Stomach (tissue), 9 donors: ENCODE results near the gene BMP6. TPM values are rescaled to one million over a fixed set of nuclear protein-coding genes. Genes with fewer than 3 reads are reported as not detected.
"Not testable (repeated sequence)": the region's sequence is repeated elsewhere in the genome, so short reads cannot be mapped to it uniquely, and the experiment has no call there.

ENCODE experiments used
- DNase-seq, 2 donors: peaks; one replicate each; pipeline versions ENCODE4 v3.0.0 to v3.0.0-alpha.2; 2013 to 2019
- H3K27ac ChIP-seq, 5 donors: fragments of 200-600 bp in 4 of 5; sonication (generic) in 4 of 5; one replicate each; pipeline ENCODE4 v1.5.1; 2013 to 2019; ENCODE audit warnings: mild to moderate bottlenecking in 1 of 5, moderate library complexity in 1 of 5
- H3K27me3 ChIP-seq, 3 donors: fragments of 200-600 bp; sonication (generic); one replicate each; pipeline ENCODE4 v1.5.1; 2017 to 2019; ENCODE audit warnings: mixed run types in 1 of 3
- H3K36me3 ChIP-seq, 4 donors: fragments of 200-600 bp; sonication (generic); 1 replicate in 3 of 4; 2 replicates in 1 of 4; pipeline ENCODE4 v1.5.1; 2016 to 2019
- H3K4me1 ChIP-seq, 4 donors: fragments of 200-600 bp; sonication (generic); one replicate each; pipeline ENCODE4 v1.5.1; 2016 to 2019
- H3K4me3 ChIP-seq, 4 donors: fragments of 200-600 bp; sonication (generic) in 3 of 4; one replicate each; pipeline ENCODE4 v1.5.1; 2016 to 2019; ENCODE audit warnings: mild to moderate bottlenecking in 1 of 4
- H3K9me3 ChIP-seq, 4 donors: fragments of 200-600 bp; sonication (generic); one replicate each; pipeline ENCODE4 v1.5.1; 2016 to 2019
- CTCF ChIP-seq, 7 experiments: fragments of 450-650 bp in 4 of 7; fragments of 200-600 bp in 3 of 7; sonication (generic) in 3 of 7; IDR thresholded peaks; one replicate each; pipeline ENCODE4 v1.5.1; 2016 to 2019; ENCODE audit warnings: antibody characterized with exemption in 7 of 7, control low read depth in 2 of 7, mild to moderate bottlenecking in 1 of 7
- EP300 ChIP-seq: sonication (generic); formaldehyde crosslinking; IDR thresholded peaks from one replicate; pipeline ENCODE4 v1.6.1; 2017; ENCODE audit warnings: antibody characterized with exemption
- POLR2A ChIP-seq, 4 donors: fragments of 450-650 bp; IDR thresholded peaks; one replicate each; pipeline ENCODE4 v1.6.1; 2016; ENCODE audit warnings: antibody characterized with exemption in 4 of 4, control low read depth in 2 of 4, mild to moderate bottlenecking in 1 of 4, moderate library complexity in 1 of 4
- POLR2AphosphoS5 ChIP-seq, 3 donors: sonication (generic); formaldehyde crosslinking; IDR thresholded peaks; one replicate each; pipeline ENCODE4 v1.6.1; 2016; ENCODE audit warnings: antibody characterized with exemption in 3 of 3
- WGBS, 5 donors: extraction: QIAGEN DNeasy Blood & Tissue Kit in 3 of 5; methylation state at CpG; one replicate each; pipeline versions ENCODE4 v1.1.5 to v1.1.7; 2013 to 2018; 5-methylcytosine and 5-hydroxymethylcytosine counted together
- intact Hi-C: fragments of 100-400 bp; cut with DNase I; formaldehyde crosslinking; loops from one replicate; pipeline ENCODE4 v1.15.1; 2023; ENCODE audit warnings: low total_unique reads
- polyA plus RNA-seq, 3 donors: library from polyadenylated mRNA; stranded (reverse); fragments of 200-250 nt; gene quantifications; one replicate each; pipeline ENCODE4 v1.2.3, GENCODE V29; 2013
- total RNA-seq, 5 donors: library from RNA; depleted of rRNA; stranded (reverse); fragments of >200 nt; gene quantifications; one replicate each; pipeline versions ENCODE4 v1.1.0 to v1.2.3, GENCODE V29; 2014 to 2016
- donor health status: healthy with polysubstance abuse.
- donor health status: Bipolar disorder and iron deficiency.
- donor health status: healthy.

Gene BMP6
- total and polyA plus RNA-seq, 8 donors = 0.50 to 15.8 (median 2.7) TPM; not detected in 1

- Histone ChIP-seq H3K36me3 (peaks cover 81 to 100% (median 100%) of the 10 kb centered on the region in 4 donors), H3K4me3 (no peak overlapping the region), H3K4me1 (no peaks in the 10 kb centered on the region), H3K27me3 (no peaks in the 10 kb centered on the region), H3K27ac (no peak overlapping the region), H3K9me3 (no peaks in the 10 kb centered on the region)
- no peak for DNase-seq
- 94 to 97% (median 96%) methylated on average over 20 to 21 of the region's 21 CpGs for WGBS, 5 donors
- intact Hi-C loops = no loop called here
- TF ChIP-seq CTCF (IDR thresholded peaks at IDR 0.05) (no peak), POLR2A (IDR thresholded peaks at IDR 0.05) (no peak), POLR2AphosphoS5 (IDR thresholded peaks at IDR 0.05) (no peak)
These were observed 161.5 kb downstream of the BMP6 start for GRCh38 chr6:7887278-7887991.

GRCh38 chr6:7888587-7889357, 162.9 kb downstream of the BMP6 start:
- H3K9me3 ChIP-seq = no peaks in the 10 kb centered on the region
- no peaks in the 10 kb centered on the region for H3K4me1 ChIP-seq
- H3K27ac ChIP-seq = no peak overlapping the region
- H3K4me3 ChIP-seq = no peak overlapping the region
- no peak for DNase-seq
- 86 to 92% (median 91%) methylated on average over 17 to 25 of the region's 25 CpGs for WGBS, 5 donors
- no peaks in the 10 kb centered on the region for H3K27me3 ChIP-seq
- peaks cover 79 to 100% (median 100%) of the 10 kb centered on the region in 4 donors for H3K36me3 ChIP-seq
- TF ChIP-seq CTCF (IDR thresholded peaks at IDR 0.05) (no peak), EP300 (no peak), POLR2A (IDR thresholded peaks at IDR 0.05) (no peak), POLR2AphosphoS5 (IDR thresholded peaks at IDR 0.05) (no peak)
- intact Hi-C loops = no loop called here

- no peak overlapping the region for H3K27ac ChIP-seq
- no peaks in the 10 kb centered on the region for H3K4me1 ChIP-seq
- intact Hi-C loops = no loop called here
- no peak overlapping the region for H3K4me3 ChIP-seq
- DNase-seq = no peak
- no peaks in the 10 kb centered on the region for H3K9me3 ChIP-seq
- H3K27me3 ChIP-seq = no peaks in the 10 kb centered on the region
- 74 to 86% (median 79%) methylated on average over 15 of the region's 15 CpGs for WGBS, 5 donors
- TF ChIP-seq CTCF (IDR thresholded peaks at IDR 0.05) (no peak), POLR2A (IDR thresholded peaks at IDR 0.05) (no peak), EP300 (no peak), POLR2AphosphoS5 (IDR thresholded peaks at IDR 0.05) (no peak)
- peaks cover 82 to 100% (median 100%) of the 10 kb centered on the region in 4 donors for H3K36me3 ChIP-seq
These were observed 165.4 kb downstream of the BMP6 start for GRCh38 chr6:7891078-7891872.

GRCh38 chr6:7892367-7892766, 166.5 kb downstream of the BMP6 start:
- H3K4me3 ChIP-seq, H3K27ac ChIP-seq, H3K4me1 ChIP-seq, H3K9me3 ChIP-seq, DNase-seq, H3K27me3 ChIP-seq, intact Hi-C loops: not testable (repeated sequence)
- peaks cover 78 to 100% (median 99%) of the 10 kb centered on the region in 4 donors for H3K36me3 ChIP-seq
- WGBS, 5 donors = 82 to 98% (median 95%) methylated on average over 4 of the region's 4 CpGs
